GM19397 (cell line): ENCODE measurements around the gene CASD1.

Experiments used
- ATAC-seq: cut with Tn5 transposase; IDR thresholded peaks from one replicate; pipeline ENCODE4 v1.9.1; 2021; ENCODE audit warnings: mild to moderate bottlenecking, moderate library complexity; ENCODE audit not compliant: unreplicated experiment

CASD1 gene

DNA sequence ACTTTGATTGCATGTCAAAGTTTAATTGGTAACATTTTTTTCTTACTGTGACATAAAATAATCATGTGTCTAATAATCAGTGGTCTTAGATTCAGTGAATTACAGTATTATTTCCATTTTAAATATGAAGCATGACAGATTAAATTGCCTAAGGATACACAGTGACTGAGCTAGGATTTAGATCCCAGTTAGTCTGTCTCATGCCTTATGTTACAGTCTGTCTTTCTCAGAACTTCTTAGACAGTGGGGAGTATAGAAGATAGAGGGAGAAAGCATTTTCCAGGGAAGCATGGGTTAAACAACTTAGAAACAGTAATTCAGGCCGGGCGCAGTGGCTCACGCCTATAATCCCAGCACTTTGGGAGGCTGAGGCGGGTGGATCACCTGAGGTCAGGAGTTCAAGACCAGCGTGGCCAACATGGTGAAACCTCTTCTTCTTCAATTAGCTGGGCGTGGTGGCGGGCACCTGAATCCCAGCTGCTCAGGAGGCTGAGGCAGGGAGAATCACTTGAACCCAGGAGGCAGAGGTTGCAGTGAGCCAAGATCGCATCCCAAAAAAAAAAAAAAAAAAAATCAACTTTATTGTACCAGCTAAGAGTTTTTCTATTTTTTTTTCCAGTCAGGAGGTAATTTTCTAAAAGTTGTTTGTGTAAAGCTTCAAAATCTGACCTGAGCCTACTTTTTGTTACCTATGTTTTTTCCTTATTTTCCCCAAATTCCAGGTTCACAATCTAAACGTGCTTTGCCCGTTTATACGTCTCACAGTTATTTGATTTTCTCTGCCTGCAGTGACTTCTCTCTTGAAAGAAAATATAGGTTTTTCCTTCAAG, 3.3 kb downstream of the CASD1 start:
- no peak for ATAC-seq

DNA sequence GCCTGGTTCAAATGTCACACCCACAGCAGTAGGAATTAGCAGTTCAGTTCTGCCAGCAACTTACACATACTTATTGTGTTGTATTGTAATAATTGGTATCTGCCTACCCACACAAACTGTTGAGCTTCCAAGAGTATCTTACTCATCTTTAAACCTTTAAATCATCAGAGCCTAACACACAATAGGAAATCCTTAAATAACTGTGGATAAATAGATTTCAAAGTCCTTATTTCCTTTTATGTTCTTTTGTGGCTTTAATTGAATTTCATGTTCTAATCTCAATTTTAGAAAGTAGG, 3.9 kb downstream of the CASD1 start:
- no peak for ATAC-seq

DNA sequence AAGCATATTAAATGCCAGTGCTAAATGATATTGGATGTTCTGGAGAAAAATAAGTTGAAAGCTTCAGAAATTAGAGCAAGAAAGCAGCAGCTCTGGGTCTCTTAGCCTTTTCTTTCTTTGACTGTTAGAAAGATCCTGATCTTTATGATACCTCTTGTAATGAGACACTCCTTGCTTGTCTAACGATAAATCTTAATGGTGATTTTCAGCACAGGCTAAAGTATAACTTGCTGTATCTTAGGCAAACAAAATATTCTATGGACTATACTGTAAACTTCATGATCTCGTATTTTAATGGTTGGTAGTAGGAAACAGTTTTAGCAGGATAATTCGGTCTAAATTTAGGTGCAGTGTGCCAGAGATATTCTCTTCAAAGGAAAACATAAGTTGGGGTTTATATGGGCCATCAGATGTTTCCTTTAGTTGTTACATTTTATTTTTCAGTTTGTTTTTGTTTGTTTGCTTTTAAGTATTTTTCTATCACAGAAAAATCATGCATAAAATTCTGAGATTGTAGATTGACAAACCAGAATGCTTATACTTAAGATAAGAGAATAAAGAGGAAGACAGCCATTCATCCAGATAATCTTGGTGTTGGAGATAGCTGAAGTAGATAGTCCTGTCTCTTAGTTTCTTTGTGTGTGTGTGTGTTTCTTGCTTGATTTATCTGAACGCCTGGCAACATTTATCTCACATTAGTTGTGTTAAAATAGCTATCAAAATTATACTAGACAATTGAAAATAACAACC, 4.7 kb downstream of the CASD1 start:
- no peak for ATAC-seq

GRCh38 chr7:94514917-94515316, 5.3 kb downstream of the CASD1 start:
- ATAC-seq = no peak

DNA sequence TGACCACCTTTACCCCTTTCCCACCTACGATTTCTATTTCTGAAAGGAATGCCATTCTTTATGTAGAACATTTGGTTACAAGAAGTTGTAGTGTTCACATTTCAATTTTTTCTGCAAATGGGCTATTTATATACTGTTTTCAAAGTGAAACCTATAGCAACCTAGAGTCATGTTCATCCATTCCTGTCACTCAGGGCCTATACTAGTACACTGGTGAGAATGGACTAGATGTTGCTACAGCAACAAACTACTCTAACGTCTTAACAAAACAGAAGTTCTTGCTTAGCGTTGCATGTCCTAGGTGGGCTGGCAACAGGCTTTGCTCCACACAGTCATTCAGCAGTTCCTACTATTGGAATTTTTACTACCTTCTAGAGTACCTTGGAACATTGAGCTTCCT, 16.3 kb downstream of the CASD1 start:
- no peak for ATAC-seq

DNA sequence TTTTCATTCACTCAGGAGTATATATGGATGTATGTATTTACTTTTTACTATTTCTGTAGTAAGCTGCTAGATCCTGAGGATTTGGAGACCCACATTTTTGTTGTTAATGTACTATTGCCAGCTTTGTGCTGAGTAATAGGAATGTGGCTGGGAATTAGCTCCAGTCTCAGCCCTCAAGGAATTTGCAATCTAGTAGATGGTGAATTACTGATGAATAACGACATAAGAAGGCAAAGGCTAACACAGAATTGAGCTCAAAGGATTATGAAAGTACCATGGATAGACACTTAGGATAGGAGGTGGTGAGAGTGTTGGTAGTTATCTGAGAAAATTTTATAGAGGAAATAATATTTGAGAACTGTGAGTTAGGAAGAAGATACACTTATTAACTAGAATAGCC, 19.9 kb downstream of the CASD1 start:
- no peak for ATAC-seq

DNA sequence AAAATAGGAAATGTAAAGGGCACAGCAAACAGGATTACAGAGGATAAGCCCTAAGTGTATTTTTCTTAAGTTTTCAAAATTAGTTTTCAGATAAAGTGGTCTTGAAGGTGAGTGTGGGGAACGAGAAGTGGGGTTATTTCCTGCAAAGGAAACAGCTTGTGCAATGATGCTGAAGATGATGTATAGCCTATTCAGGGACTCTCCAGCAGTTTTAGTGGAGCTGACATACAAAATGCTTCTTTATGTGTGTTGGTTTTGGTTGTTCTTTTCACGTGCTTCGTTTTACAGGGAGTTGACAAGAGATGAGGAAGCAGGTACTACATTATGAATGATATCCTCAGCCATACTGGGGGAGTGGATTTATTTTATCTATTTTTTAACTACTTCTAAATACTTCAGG, 20.5 kb downstream of the CASD1 start:
- no peak for ATAC-seq

DNA sequence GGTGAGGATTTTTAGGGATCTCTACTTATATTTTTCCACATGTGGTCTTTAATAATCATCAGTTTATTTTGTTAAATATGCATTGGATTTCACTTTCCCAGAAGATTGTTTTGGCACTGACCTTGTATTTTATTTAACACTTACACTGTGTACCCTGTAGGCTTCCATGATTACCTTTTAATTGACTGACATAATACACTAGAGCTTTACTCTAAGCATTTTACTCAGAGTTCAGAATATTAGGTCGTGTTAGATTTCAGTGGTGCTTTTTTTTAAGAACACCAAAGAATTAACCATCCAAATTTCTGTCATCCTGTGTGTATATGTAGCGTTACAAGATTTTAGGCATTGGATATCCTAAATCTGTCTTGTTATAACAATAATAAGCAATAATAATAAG, 23.1 kb downstream of the CASD1 start:
- no peak for ATAC-seq

- ATAC-seq = no peak
These were observed 30.8 kb downstream of the CASD1 start for GRCh38 chr7:94540428-94540827.

DNA sequence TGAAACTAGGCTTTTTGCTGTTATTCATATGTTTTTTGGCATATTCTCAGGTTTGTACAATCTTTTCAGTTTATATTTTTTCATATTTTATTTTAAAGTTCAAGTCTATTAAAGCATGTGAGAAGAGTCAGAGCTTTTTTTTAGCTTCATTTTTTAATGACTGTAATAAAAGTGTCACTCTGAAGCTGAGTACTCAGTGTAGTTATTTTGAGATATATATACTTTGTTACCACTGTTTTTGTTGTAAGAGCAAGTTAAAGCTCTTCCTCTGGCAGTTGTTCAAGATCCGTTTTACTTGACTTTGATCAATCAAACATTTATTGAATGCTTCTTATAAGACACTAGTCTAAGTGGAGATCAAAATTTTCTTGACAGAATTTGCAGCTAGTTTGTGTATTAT, 37.5 kb downstream of the CASD1 start:
- no peak for ATAC-seq

DNA sequence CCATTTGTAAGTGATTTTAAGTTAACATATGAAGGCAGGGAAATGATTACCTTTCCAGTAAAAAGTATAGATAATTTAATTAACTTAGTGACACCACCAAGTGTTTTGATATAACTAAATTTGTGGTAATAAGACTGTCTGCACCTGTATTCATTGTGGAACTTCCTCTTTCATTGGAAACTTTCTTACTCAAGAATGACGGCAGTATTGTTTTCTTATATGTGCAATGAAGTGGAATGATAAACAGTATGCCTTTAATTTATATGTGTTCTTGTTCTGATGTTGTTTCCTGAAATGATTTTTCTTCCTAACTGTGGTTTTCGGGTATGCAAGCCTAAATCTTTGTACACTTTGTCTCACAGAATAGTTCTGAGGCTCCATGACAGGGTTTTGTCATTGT, 46.4 kb downstream of the CASD1 start:
- no peak for ATAC-seq

- ATAC-seq = no peak
These were observed 47.6 kb downstream of the CASD1 start for GRCh38 chr7:94557215-94557614.

GRCh38 chr7:94559972-94560371, 50.4 kb downstream of the CASD1 start:
- no peak for ATAC-seq

DNA sequence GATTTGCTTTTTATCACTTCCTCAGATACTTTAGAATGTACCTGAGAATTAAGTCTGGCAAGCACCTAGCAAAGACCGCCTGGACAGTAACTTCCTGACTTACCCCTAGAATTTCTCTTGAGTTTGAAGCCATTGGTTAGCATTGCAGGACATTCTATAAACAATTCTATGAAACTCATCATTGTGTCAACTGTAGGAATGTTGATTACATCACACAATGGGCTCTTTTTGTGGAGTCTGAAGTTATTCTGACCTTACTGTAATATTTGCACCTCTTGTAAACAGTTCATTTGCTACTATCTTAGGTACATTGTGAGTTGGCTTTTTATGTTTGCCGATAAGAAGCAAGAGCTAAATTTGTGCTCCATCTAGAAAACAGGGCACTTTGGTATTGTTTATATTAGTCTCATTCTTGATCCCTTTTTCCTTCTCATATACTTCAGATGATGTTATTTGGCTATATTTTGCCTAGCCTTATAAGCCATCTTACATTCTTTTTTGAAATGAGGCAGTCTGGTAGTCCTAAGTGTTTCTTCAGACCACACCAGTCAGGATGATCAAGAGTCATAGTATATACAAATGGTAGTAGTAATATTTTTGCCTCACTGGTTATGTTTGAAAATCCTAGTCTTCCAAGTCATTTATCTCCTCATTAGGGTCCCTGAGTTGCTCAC, 52.4 kb downstream of the CASD1 start:
- no peak for ATAC-seq

- ATAC-seq = no peak
These were observed 52.9 kb downstream of the CASD1 start for GRCh38 chr7:94562525-94562924.

DNA sequence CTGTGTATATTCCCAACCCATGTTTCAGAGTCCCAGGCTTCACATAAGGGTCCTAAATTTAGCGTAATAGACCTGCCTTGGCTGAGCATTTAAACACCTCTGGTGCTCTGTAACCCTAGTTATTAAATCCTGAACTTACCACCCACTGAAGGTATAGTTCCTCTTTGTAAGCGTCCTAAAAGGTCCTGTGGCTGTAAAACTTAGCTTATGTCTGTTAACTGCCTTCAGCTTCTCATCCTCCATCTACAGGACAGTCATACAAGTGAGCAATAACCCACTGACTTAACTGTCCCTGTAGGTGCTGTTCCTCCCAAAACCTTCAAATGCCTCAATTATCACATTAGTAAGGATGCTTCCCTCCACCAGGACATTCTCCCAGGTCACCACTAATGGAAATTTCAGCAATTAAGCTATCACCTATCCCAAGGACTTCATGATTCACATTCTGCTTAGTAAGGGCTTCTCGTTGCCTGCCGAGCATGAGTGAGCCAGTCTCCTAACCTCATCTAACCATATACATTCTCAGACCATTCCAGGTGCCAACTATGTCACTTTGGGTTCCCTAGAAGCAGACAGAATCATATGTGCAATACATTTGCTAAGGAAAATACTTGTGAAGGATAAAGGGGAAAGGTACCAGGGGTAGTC, 55.8 kb downstream of the CASD1 start:
- no peak for ATAC-seq

DNA sequence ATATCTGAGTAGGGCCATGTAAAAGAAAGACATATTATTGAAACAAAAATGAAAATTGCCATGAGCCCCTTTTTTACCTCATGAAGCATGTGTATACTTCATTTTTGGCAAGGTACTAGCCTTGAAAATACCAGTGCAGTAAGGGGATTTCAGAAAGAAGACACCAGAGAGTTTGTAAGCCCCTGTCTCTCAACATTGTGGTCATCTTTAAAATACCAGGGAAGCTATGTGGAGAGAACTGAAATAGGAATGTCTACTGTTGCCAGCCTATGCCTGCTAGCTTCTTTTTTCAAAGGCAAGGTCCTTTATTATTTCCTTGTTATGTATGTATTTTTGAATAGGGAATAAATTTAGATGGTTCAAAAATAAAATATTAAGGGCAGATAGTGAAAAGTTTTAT, 57.8 kb downstream of the CASD1 start:
- ATAC-seq = no peak

DNA sequence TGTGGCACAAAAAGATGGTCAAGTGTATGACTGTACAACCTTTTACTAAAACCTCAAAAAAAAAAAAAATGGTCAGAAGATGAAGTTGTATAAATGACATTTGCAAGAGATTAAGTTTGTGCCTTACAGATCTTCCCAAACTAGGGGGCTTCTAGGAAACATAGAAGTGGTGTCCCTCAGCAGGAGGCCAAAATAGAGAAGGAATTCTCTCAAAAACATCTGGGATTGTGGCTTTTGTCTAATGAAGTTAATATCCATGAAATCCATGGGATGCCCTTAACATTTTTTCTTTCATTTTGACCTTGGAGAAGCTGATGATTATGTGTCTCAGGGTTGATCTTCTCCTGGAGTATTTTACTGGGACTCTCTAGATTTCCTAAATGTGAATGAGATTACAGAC, 62.2 kb downstream of the CASD1 start:
- ATAC-seq = no peak

DNA sequence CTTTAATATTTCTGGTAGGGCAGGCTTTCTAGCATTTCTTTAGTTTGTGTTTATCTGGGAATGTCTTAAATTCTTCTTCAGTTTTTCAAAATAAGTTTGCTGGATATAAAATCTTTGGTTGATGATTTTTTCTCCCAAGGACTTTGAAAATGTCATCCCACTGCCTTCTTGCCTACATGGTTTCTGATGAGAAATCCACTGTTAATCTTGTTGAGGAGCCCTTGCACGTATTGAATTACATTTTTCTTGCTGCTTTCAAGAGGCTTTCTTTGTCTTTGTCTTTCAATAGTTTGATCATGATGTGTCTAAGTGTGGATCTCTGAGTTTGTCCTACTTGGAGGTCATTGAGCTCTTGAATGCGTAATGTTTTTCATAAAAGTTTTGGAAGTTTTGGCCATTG, 66.0 kb downstream of the CASD1 start:
- ATAC-seq = no peak

GRCh38 chr7:94576316-94576715, 66.7 kb downstream of the CASD1 start:
- ATAC-seq = no peak

- ATAC-seq = no peak
These were observed 67.7 kb downstream of the CASD1 start for GRCh38 chr7:94577357-94577756.

DNA sequence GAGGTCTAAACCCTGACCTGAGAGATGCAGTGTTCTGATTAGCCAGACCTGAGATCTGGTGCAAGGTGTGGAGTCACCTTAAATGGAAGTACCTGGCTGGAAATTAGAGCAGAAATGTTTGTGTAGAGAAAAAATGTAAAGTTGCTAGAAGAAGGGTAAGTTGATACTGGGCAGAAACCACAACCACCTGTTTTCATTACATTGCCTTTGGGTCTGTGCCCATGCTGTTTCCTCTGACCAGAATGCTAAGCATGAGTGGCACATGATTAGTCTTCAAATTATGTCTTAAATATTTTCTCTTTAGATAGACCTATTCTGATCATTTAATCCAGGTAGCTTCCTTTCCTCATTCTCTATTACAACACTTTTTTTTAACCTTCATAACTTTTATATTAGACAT, 69.0 kb downstream of the CASD1 start:
- ATAC-seq = no peak
